ENCODE data around the gene COL7A1. TPM values are rescaled to one million over a fixed set of nuclear protein-coding genes. Genes with fewer than 3 reads are reported as not detected.
A peak's percentile ranks its signal among the peaks of the same experiment; 100 is the strongest.

COL7A1 gene
- total RNA-seq, 1 experiment from 2014 or later = 40.0 TPM

DNA sequence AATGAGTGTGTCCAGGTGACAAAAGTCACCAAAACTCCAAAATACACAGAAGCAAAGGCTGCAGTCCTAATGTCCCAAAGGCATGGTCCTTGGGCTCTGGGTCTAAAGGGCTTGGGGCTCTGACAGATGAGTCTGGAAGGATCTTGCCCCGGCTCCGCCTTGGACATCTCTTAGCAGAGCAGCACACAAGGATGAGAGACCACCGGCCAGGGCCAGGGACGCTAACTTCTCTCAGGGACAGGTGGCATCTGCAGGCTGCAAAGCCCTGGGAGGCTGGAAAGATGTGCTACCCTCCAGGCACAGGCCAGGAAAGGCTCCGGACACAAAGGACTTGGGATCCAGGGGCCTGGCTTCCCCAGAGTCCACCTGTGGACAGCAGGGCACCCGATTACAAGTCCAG is 77.1 kb downstream of the COL7A1 start:
- no peaks in the 10 kb centered on the region for H3K36me3 ChIP-seq (ENCODE audit: control insufficient read depth, insufficient read depth, low read length)
- DNase-seq (ENCODE audit: low read depth, low spot score) (no peak), ATAC-seq (0 out of 2 replicates have a peak, but pooled peaks have one; percentile 26)
- H3K4me3 ChIP-seq (ENCODE audit: low read depth in 2 of 2, low read length in 2 of 2) = no peak overlapping the region
- no peak overlapping the region for H3K27ac ChIP-seq (ENCODE audit: low read length)
- H3K9me3 ChIP-seq (ENCODE audit: control insufficient read depth, insufficient read depth, low read depth, low read length) = no peaks in the 10 kb centered on the region
- TF ChIP-seq TCF7L2 (IDR thresholded peaks at IDR 0.05; ENCODE audit: low read depth, low read length) (no peak), SIN3A (IDR thresholded peaks at IDR 0.05; ENCODE audit: borderline replicate concordance, insufficient read depth, low read depth, low read length) (no peak), POLR2AphosphoS5 (IDR thresholded peaks at IDR 0.05; ENCODE audit: low read depth, low read length) (no peak), REST (IDR thresholded peaks at IDR 0.05; ENCODE audit: insufficient read depth in 1 of 2, low read depth in 2 of 2, low read length in 1 of 2) (no peak)
- TF ChIP-seq, protein P1, sequence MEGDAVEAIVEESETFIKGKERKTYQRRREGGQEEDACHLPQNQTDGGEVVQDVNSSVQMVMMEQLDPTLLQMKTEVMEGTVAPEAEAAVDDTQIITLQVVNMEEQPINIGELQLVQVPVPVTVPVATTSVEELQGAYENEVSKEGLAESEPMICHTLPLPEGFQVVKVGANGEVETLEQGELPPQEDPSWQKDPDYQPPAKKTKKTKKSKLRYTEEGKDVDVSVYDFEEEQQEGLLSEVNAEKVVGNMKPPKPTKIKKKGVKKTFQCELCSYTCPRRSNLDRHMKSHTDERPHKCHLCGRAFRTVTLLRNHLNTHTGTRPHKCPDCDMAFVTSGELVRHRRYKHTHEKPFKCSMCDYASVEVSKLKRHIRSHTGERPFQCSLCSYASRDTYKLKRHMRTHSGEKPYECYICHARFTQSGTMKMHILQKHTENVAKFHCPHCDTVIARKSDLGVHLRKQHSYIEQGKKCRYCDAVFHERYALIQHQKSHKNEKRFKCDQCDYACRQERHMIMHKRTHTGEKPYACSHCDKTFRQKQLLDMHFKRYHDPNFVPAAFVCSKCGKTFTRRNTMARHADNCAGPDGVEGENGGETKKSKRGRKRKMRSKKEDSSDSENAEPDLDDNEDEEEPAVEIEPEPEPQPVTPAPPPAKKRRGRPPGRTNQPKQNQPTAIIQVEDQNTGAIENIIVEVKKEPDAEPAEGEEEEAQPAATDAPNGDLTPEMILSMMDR (IDR thresholded peaks at IDR 0.05) = no peak
- ChIA-PET CTCF (no interaction called here), POLR2A (no interaction called here)
- TSS peak; percentile 55 for BruUV-seq (replicated peaks)
- no peaks in the 10 kb centered on the region for H3K27me3 ChIP-seq (ENCODE audit: control insufficient read depth, insufficient read depth, low read length)
- in situ Hi-C loops (cut with HindIII; ENCODE audit: low pct_unique_long_range_greater_than_20kb, low sequenced_read_pairs) (no loop called here), intact Hi-C loops (cut with micrococcal nuclease; ENCODE audit: unreplicated experiment) (no loop called here)
- no peaks in the 10 kb centered on the region for H3K4me1 ChIP-seq (ENCODE audit: control insufficient read depth, insufficient read depth, low read length)

DNA sequence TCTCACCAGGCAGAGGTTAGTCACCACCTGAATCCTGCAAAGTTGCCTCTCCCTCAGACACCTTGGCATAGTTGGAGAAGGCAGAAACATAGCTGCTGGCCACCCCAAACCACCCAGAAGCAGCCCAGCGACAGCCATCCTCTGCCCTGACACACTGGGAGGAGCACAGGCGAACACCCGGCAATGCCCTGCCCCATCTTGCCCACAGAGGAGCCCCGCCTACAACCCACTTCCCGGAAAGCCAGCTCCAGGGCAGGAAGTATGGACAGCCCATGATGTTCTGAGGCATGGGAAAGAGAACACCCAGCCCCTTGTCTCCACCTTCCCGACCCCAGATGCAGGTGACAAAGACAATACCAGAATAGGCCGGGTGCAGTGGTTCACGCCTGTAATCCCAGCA is 78.6 kb downstream of the COL7A1 start:
- no peak for ATAC-seq
- TF ChIP-seq POLR2AphosphoS5 (IDR thresholded peaks at IDR 0.05; ENCODE audit: low read depth, low read length) = no peak
- no peak for TF ChIP-seq REST (IDR thresholded peaks at IDR 0.05; ENCODE audit: insufficient read depth in 1 of 2, low read depth in 2 of 2, low read length in 1 of 2)
- TF ChIP-seq, protein P1 (IDR thresholded peaks at IDR 0.05) = no peak
- no peak for TF ChIP-seq SIN3A (IDR thresholded peaks at IDR 0.05; ENCODE audit: borderline replicate concordance, insufficient read depth, low read depth, low read length)
- TF ChIP-seq TCF7L2 (IDR thresholded peaks at IDR 0.05; ENCODE audit: low read depth, low read length) = no peak
- intact Hi-C loops (cut with micrococcal nuclease; ENCODE audit: unreplicated experiment) (no loop called here), in situ Hi-C loops (cut with HindIII; ENCODE audit: low pct_unique_long_range_greater_than_20kb, low sequenced_read_pairs) (no loop called here)
- H3K36me3 ChIP-seq (ENCODE audit: control insufficient read depth, insufficient read depth, low read length) = no peaks in the 10 kb centered on the region
- H3K4me1 ChIP-seq (ENCODE audit: control insufficient read depth, insufficient read depth, low read length) = no peaks in the 10 kb centered on the region
- ChIA-PET CTCF (no interaction called here), POLR2A (no interaction called here)
- BruUV-seq (replicated peaks) = no TSS peak
- H3K4me3 ChIP-seq (ENCODE audit: low read depth in 2 of 2, low read length in 2 of 2) = no peak overlapping the region
- DNase-seq (ENCODE audit: low read depth, low spot score) = no peak
- H3K27ac ChIP-seq (ENCODE audit: low read length) = no peak overlapping the region
- H3K27me3 ChIP-seq (ENCODE audit: control insufficient read depth, insufficient read depth, low read length) = no peaks in the 10 kb centered on the region
- H3K9me3 ChIP-seq (ENCODE audit: control insufficient read depth, insufficient read depth, low read depth, low read length) = no peaks in the 10 kb centered on the region
